Measurements from ENCODE around the gene TMEM51. TPM values are rescaled to one million over a fixed set of nuclear protein-coding genes. Genes with fewer than 3 reads are reported as not detected.

TMEM51 gene
- total RNA-seq, 1 experiment from 2014 or later: 1.7 TPM

GRCh38 chr1:15139654-15140350 is 13.7 kb upstream of the TMEM51 start:
- H3K4me1 ChIP-seq (ENCODE audit: insufficient read depth, low read length, poor library complexity, severe bottlenecking): no peaks in the 10 kb centered on the region
- intact Hi-C loops (cut with micrococcal nuclease; ENCODE audit: unreplicated experiment): no loop called here
- POLR2A ChIA-PET (ENCODE audit: low non-redundant PET): no interaction called here
- BruUV-seq (replicated peaks): no TSS peak
- no peaks in the 10 kb centered on the region for H3K36me3 ChIP-seq (ENCODE audit: insufficient read depth, low read length, poor library complexity, severe bottlenecking)
- no peak for DNase-seq (ENCODE audit: low spot score)
- CTCF ChIA-PET: interaction anchor here (0.6 kb wide), 1 partner anchor 93 kb away, joined by 5 read pairs; no protein-coding TSS in a partner anchor
- no peak overlapping the region for H3K4me3 ChIP-seq (ENCODE audit: low read depth, low read length, poor library complexity, severe bottlenecking)
- no peaks in the 10 kb centered on the region for H3K27me3 ChIP-seq (replicated peaks; ENCODE audit: insufficient read depth, low read depth, low read length, poor library complexity)
- TF ChIP-seq CTCF (conservative IDR thresholded peaks at IDR 0.05; ENCODE audit: low read depth, low read length) (no peak), EZH2 (IDR thresholded peaks at IDR 0.05; ENCODE audit: borderline replicate concordance, low read depth, low read length, poor library complexity, severe bottlenecking) (no peak)
- H3K27ac ChIP-seq (ENCODE audit: low read depth, low read length, poor library complexity, severe bottlenecking): no peak overlapping the region
- H3K9me3 ChIP-seq (ENCODE audit: low read depth, low read length, poor library complexity, severe bottlenecking): no peaks in the 10 kb centered on the region

- H3K9me3 ChIP-seq (ENCODE audit: low read depth, low read length, poor library complexity, severe bottlenecking): no peaks in the 10 kb centered on the region
- peak; percentile 18 for DNase-seq (ENCODE audit: low spot score)
- no peaks in the 10 kb centered on the region for H3K36me3 ChIP-seq (ENCODE audit: insufficient read depth, low read length, poor library complexity, severe bottlenecking)
- no TSS peak for BruUV-seq (replicated peaks)
- CTCF ChIA-PET: interaction anchor here (1.1 kb wide), 1 partner anchor 13 kb away, joined by 3 read pairs; no protein-coding TSS in a partner anchor
- POLR2A ChIA-PET (ENCODE audit: low non-redundant PET): no interaction called here
- intact Hi-C loops (cut with micrococcal nuclease; ENCODE audit: unreplicated experiment): no loop called here
- no peaks in the 10 kb centered on the region for H3K4me1 ChIP-seq (ENCODE audit: insufficient read depth, low read length, poor library complexity, severe bottlenecking)
- no peak for TF ChIP-seq CTCF (conservative IDR thresholded peaks at IDR 0.05; ENCODE audit: low read depth, low read length)
- TF ChIP-seq EZH2 (IDR thresholded peaks at IDR 0.05; ENCODE audit: borderline replicate concordance, low read depth, low read length, poor library complexity, severe bottlenecking): no peak
- no peak overlapping the region for H3K4me3 ChIP-seq (ENCODE audit: low read depth, low read length, poor library complexity, severe bottlenecking)
- no peak overlapping the region for H3K27ac ChIP-seq (ENCODE audit: low read depth, low read length, poor library complexity, severe bottlenecking)
- H3K27me3 ChIP-seq (replicated peaks; ENCODE audit: insufficient read depth, low read depth, low read length, poor library complexity): no peaks in the 10 kb centered on the region
Measured at GRCh38 chr1:15141935-15142539, 11.5 kb upstream of the TMEM51 start.

GRCh38 chr1:15145327-15145726 is 8.2 kb upstream of the TMEM51 start:
- TF ChIP-seq EZH2 (IDR thresholded peaks at IDR 0.05; ENCODE audit: borderline replicate concordance, low read depth, low read length, poor library complexity, severe bottlenecking) (no peak), CTCF (conservative IDR thresholded peaks at IDR 0.05; ENCODE audit: low read depth, low read length) (no peak)
- H3K9me3 ChIP-seq (ENCODE audit: low read depth, low read length, poor library complexity, severe bottlenecking): no peaks in the 10 kb centered on the region
- no peak overlapping the region for H3K4me3 ChIP-seq (ENCODE audit: low read depth, low read length, poor library complexity, severe bottlenecking)
- ChIA-PET POLR2A (ENCODE audit: low non-redundant PET) (interaction anchor here (0.7 kb wide), 1 partner anchor 23 kb away, joined by 3 read pairs; no protein-coding TSS in a partner anchor), CTCF (no interaction called here)
- H3K27ac ChIP-seq (ENCODE audit: low read depth, low read length, poor library complexity, severe bottlenecking): no peak overlapping the region
- H3K36me3 ChIP-seq (ENCODE audit: insufficient read depth, low read length, poor library complexity, severe bottlenecking): no peaks in the 10 kb centered on the region
- intact Hi-C loops (cut with micrococcal nuclease; ENCODE audit: unreplicated experiment): no loop called here
- DNase-seq (ENCODE audit: low spot score): no peak
- H3K4me1 ChIP-seq (ENCODE audit: insufficient read depth, low read length, poor library complexity, severe bottlenecking): no peaks in the 10 kb centered on the region
- no peaks in the 10 kb centered on the region for H3K27me3 ChIP-seq (replicated peaks; ENCODE audit: insufficient read depth, low read depth, low read length, poor library complexity)
- BruUV-seq (replicated peaks): no TSS peak
